Measurements from ENCODE around the gene LRRC74B.

DNA sequence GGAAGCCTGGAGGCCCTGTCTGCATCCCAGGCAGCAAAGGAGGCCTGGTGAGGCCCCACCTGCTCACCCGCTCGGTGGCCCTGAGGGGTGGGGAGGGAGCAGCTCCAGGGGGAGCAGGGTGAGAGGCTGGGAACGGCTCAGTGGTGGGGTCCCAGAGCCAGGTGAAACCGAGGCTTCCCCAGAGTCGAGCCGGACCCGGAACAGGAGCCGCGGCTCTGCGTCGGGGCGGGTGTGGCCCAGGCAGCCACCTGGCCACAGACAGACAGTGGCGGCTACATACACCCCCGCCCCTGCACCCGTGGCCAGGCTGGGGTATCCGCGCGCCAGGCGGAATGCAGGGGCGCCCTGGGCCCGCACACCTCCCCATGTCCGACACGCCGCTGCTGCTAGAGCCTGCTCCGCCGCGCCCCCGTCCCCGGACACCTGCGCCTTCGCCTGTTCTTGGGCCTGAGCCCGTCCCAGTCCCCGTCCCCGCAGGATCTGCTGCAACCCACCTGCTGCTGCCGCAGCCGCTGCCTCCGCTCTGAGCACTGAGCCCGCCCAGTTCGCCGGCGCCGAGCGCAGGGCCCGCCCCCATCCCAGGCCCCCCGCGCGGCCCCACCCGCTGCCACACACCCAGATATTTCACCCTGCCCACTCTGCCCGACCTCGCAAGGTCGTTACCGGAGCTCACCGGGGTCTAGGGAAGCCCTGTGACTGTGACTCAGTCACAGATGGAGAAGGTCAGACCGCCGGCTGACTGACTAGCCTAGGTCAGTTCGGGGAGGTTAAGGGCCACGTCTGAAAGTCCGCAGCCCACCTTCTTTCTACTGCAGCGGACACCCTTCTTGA, 13.5 kb upstream of the LRRC74B start, which contains the start of gene SLC7A4:
- TF ChIP-seq, protein P1, sequence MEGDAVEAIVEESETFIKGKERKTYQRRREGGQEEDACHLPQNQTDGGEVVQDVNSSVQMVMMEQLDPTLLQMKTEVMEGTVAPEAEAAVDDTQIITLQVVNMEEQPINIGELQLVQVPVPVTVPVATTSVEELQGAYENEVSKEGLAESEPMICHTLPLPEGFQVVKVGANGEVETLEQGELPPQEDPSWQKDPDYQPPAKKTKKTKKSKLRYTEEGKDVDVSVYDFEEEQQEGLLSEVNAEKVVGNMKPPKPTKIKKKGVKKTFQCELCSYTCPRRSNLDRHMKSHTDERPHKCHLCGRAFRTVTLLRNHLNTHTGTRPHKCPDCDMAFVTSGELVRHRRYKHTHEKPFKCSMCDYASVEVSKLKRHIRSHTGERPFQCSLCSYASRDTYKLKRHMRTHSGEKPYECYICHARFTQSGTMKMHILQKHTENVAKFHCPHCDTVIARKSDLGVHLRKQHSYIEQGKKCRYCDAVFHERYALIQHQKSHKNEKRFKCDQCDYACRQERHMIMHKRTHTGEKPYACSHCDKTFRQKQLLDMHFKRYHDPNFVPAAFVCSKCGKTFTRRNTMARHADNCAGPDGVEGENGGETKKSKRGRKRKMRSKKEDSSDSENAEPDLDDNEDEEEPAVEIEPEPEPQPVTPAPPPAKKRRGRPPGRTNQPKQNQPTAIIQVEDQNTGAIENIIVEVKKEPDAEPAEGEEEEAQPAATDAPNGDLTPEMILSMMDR (conservative IDR thresholded peaks at IDR 0.05), result no peak
- TF ChIP-seq ZFX (IDR thresholded peaks at IDR 0.05), result no peak
